Ishikawa (cell line): Measurements from ENCODE around the gene ROBO1.

ENCODE experiments used
- CEBPB ChIP-seq: IDR thresholded peaks from 2 replicates; pipeline ENCODE4 v1.6.1; 2012
- CREB1 ChIP-seq: IDR thresholded peaks from 2 replicates; pipeline ENCODE4 v1.6.1; 2012; ENCODE audit warnings: low read depth
- EGR1 ChIP-seq: IDR thresholded peaks from 2 replicates; pipeline ENCODE4 v1.6.1; 2012
- EP300 ChIP-seq: IDR thresholded peaks from 2 replicates; pipeline ENCODE4 v1.6.1; 2012; ENCODE audit warnings: borderline replicate concordance
- FOXM1 ChIP-seq: IDR thresholded peaks from 2 replicates; pipeline ENCODE4 v1.6.1; 2012; ENCODE audit warnings: low read depth, borderline replicate concordance
- NFIC ChIP-seq: IDR thresholded peaks from 2 replicates; pipeline ENCODE4 v1.6.1; 2012
- RAD21 ChIP-seq: IDR thresholded peaks from 2 replicates; pipeline ENCODE4 v1.6.1; 2012; ENCODE audit warnings: low read depth
- TAF1 ChIP-seq: IDR thresholded peaks from 2 replicates; pipeline ENCODE4 v1.6.1; 2012; ENCODE audit warnings: low read depth, mild to moderate bottlenecking
- TCF12 ChIP-seq: IDR thresholded peaks from 2 replicates; pipeline ENCODE4 v1.6.1; 2012; ENCODE audit warnings: low read depth
- TEAD4 ChIP-seq: IDR thresholded peaks from 2 replicates; pipeline ENCODE4 v1.6.1; 2012
- YY1 ChIP-seq: IDR thresholded peaks from 2 replicates; pipeline ENCODE4 v1.6.1; 2012; ENCODE audit warnings: low read depth
- ZBTB7A ChIP-seq: IDR thresholded peaks from 2 replicates; pipeline ENCODE4 v1.6.1; 2012; ENCODE audit warnings: low read depth
- TF ChIP-seq, protein P1 (sequence below): IDR thresholded peaks from 2 replicates; pipeline ENCODE4 v1.6.1; 2012
- TF ChIP-seq, protein P2 (sequence below): IDR thresholded peaks from 2 replicates; pipeline ENCODE4 v1.6.1; 2012; ENCODE audit warnings: low read depth, mild to moderate bottlenecking
- TF ChIP-seq, protein P3 (sequence below): IDR thresholded peaks from 2 replicates; pipeline ENCODE4 v1.6.1; 2012

Gene ROBO1

DNA sequence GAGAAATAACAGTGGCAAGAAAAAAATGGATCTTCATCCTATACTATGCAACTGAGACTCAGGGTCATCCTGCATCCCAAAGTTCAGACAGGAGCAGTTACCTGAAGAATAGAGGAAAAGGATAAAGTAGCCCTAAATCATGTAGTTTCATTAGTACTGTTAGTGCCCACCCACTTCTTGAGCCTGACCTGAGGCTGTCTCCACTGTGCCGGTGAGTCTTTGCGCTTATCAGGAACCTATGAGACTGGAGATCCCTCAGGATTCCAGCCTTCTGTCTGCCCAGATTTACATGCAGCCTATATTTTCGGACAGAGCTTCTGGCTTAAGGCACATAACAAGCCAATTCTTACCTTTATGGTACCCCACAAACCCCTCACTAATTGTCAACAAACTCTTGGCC lies 791.6 kb downstream of the ROBO1 start:
- TF ChIP-seq ZBTB7A (no peak), TEAD4 (no peak), YY1 (no peak), NFIC (no peak), EP300 (no peak), RAD21 (no peak), FOXM1 (no peak), EGR1 (no peak), TCF12 (no peak), CEBPB (no peak), TAF1 (no peak), CREB1 (no peak)
- TF ChIP-seq, protein P1, sequence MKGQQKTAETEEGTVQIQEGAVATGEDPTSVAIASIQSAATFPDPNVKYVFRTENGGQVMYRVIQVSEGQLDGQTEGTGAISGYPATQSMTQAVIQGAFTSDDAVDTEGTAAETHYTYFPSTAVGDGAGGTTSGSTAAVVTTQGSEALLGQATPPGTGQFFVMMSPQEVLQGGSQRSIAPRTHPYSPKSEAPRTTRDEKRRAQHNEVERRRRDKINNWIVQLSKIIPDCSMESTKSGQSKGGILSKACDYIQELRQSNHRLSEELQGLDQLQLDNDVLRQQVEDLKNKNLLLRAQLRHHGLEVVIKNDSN: no peak
- TF ChIP-seq, protein P2, sequence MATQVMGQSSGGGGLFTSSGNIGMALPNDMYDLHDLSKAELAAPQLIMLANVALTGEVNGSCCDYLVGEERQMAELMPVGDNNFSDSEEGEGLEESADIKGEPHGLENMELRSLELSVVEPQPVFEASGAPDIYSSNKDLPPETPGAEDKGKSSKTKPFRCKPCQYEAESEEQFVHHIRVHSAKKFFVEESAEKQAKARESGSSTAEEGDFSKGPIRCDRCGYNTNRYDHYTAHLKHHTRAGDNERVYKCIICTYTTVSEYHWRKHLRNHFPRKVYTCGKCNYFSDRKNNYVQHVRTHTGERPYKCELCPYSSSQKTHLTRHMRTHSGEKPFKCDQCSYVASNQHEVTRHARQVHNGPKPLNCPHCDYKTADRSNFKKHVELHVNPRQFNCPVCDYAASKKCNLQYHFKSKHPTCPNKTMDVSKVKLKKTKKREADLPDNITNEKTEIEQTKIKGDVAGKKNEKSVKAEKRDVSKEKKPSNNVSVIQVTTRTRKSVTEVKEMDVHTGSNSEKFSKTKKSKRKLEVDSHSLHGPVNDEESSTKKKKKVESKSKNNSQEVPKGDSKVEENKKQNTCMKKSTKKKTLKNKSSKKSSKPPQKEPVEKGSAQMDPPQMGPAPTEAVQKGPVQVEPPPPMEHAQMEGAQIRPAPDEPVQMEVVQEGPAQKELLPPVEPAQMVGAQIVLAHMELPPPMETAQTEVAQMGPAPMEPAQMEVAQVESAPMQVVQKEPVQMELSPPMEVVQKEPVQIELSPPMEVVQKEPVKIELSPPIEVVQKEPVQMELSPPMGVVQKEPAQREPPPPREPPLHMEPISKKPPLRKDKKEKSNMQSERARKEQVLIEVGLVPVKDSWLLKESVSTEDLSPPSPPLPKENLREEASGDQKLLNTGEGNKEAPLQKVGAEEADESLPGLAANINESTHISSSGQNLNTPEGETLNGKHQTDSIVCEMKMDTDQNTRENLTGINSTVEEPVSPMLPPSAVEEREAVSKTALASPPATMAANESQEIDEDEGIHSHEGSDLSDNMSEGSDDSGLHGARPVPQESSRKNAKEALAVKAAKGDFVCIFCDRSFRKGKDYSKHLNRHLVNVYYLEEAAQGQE: no peak
- TF ChIP-seq, protein P3, sequence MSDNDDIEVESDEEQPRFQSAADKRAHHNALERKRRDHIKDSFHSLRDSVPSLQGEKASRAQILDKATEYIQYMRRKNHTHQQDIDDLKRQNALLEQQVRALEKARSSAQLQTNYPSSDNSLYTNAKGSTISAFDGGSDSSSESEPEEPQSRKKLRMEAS: no peak

DNA sequence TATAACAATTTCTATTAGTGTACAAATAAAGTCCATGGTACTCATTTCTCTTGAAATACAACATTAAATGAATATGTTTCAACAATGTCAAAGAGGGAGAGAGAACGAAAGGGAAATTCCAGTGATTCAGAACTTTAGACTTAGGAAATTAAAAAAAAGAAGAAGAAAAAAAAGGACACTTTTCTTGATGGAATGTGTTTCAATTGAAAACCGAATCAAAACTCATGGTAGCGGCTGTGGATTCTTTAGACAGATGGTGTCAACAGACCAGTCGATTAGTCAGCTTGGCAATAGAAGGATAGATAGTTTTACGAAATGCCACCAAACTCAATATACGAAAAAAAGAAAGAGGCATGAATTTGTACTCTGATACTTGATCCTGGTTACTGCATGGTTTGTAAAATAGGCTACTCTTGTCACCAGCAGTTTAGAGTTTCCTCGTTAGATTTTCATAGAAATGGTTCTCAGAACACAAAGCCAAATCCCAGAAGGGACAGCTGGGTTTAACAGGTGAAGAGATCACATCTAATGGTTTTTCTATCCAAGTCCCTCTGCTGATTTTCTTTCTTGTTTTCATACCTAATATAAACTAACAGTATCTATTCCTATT lies 793.5 kb downstream of the ROBO1 start:
- TF ChIP-seq TAF1 (no peak), FOXM1 (no peak), NFIC (no peak), RAD21 (no peak), CEBPB (no peak), TCF12 (no peak), YY1 (no peak), CREB1 (no peak)
- TF ChIP-seq, protein P3: no peak
- TF ChIP-seq, protein P2: no peak
- TF ChIP-seq, protein P1: no peak

DNA sequence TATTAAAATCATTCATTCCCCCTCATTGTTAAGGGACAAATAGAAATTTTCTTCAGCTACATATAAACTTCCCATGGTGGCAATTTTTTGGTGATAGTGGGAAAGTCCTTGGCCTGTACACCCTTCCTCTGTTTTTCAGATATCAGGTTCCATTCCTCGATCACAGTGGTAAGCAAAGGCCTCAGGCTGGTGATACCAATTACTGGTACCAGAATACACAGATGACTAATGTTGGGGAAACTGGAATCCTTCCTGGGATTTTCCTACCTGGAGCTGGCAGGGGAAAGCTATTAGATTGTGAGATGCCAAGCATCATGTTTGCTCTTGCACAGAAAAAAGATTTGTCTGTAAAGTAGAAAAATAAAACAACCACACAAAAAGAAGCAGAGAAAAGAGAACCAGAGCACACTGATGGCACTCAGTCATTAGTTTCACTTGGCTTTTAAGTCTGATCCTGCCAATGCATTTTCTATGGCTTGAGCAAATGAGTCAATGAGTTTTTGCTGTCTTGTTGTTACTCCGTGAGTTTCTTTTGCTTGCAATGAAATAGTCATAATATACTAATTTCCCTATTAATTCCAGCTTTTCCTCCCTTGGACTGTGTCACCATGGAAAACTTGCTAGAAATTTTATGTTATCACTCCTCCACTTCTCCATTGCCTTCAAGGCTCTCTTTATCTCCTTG lies 795.0 kb downstream of the ROBO1 start:
- TF ChIP-seq CREB1 (no peak), CEBPB (no peak), EP300 (no peak)
- TF ChIP-seq, protein P1: no peak

DNA sequence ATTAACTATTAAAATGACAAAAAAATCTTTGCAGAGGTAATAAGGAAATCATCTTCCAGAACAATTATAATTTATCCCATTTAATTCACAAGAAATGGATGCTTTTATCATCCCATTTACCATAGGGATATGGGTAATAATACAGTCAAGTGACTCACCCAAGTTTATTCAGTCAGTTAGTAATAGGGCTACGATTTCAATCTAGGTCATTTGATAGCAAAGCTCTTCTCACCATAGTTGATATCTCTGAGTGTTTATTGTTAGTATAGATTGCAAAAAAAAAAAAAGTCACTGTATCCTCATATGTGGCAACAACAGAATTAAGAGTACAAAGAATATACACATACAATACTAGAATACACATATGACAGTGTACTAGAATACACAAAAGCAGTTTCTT lies 797.1 kb downstream of the ROBO1 start:
- TF ChIP-seq EGR1: no peak
- TF ChIP-seq, protein P2: no peak
